ENCODE measurements around the gene CHIC2.

DNA sequence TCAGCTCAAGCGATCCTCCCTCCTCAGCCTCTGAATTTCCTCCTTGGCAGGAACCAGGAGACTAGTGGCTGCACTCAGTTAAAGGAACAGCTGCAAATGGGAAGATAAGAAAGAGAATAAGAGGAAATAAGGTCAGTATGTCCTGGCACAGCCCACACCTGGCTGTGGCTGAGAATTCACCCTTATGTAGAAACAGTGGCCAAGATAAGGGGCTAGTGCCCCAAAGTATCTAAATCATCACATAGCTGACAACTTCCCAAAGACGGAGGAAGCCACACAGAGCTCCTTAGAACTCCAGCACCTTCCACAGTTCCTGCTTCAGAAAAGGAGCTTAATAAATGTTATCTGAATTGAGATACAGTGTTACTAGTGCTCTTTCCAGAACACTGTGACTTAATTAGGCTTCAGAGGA, 2.3 kb upstream of the CHIC2 start:
- TF ChIP-seq, protein P1, sequence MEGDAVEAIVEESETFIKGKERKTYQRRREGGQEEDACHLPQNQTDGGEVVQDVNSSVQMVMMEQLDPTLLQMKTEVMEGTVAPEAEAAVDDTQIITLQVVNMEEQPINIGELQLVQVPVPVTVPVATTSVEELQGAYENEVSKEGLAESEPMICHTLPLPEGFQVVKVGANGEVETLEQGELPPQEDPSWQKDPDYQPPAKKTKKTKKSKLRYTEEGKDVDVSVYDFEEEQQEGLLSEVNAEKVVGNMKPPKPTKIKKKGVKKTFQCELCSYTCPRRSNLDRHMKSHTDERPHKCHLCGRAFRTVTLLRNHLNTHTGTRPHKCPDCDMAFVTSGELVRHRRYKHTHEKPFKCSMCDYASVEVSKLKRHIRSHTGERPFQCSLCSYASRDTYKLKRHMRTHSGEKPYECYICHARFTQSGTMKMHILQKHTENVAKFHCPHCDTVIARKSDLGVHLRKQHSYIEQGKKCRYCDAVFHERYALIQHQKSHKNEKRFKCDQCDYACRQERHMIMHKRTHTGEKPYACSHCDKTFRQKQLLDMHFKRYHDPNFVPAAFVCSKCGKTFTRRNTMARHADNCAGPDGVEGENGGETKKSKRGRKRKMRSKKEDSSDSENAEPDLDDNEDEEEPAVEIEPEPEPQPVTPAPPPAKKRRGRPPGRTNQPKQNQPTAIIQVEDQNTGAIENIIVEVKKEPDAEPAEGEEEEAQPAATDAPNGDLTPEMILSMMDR (conservative IDR thresholded peaks at IDR 0.05; ENCODE audit: low read depth, low read length) = no peak
- TF ChIP-seq EZH2 (IDR thresholded peaks at IDR 0.05; ENCODE audit: low read length, unreplicated experiment) (no peak), EZH2phosphoT487 (IDR thresholded peaks at IDR 0.05; ENCODE audit: borderline replicate concordance, low read length) (no peak)

Data from PC-3 (cell line).